BE2C (cell line): Measurements from ENCODE around the gene FBRSL1.

Source experiments
- DNase-seq: peaks from one replicate; pipeline ENCODE4 v3.0.0-alpha.2; 2020
- H3K27me3 ChIP-seq: fragments of 250-450 bp; sonication (Bioruptor Pico); 2 replicates; pipeline ENCODE4 v1.5.1; 2020; ENCODE audit warnings: mild to moderate bottlenecking
- H3K36me3 ChIP-seq: fragments of 250-450 bp; sonication (Bioruptor Pico); 2 replicates; pipeline ENCODE4 v1.5.1; 2020; ENCODE audit warnings: mild to moderate bottlenecking
- H3K4me1 ChIP-seq: fragments of 250-450 bp; sonication (Bioruptor Pico); 2 replicates; pipeline ENCODE4 v1.5.1; 2020
- H3K4me3 ChIP-seq: 2 replicates; pipeline ENCODE4 v1.5.1; 2011; ENCODE audit warnings: low read depth, low read length
- H3K9me3 ChIP-seq: fragments of 250-450 bp; sonication (Bioruptor Pico); 2 replicates; pipeline ENCODE4 v1.5.1; 2020
- CTCF ChIP-seq: IDR thresholded peaks from 2 replicates; pipeline ENCODE4 v1.5.1; 2012; ENCODE audit warnings: mild to moderate bottlenecking, low read depth, low read length

Gene FBRSL1

GRCh38 chr12:132517013-132517739, 27.2 kb downstream of the FBRSL1 start:
- Histone ChIP-seq H3K4me3 (no peak overlapping the region), H3K36me3 (no peaks in the 10 kb centered on the region), H3K27me3 (no peaks in the 10 kb centered on the region), H3K9me3 (no peaks in the 10 kb centered on the region), H3K4me1 (no peaks in the 10 kb centered on the region)
- no peak for DNase-seq
- TF ChIP-seq CTCF = no peak

GRCh38 chr12:132517740-132518100, 27.8 kb downstream of the FBRSL1 start:
- DNase-seq = no peak
- Histone ChIP-seq H3K4me1 (no peaks in the 10 kb centered on the region), H3K27me3 (no peaks in the 10 kb centered on the region), H3K9me3 (no peaks in the 10 kb centered on the region), H3K36me3 (no peaks in the 10 kb centered on the region), H3K4me3 (no peak overlapping the region)
- no peak for TF ChIP-seq CTCF

- no peak for TF ChIP-seq CTCF
- Histone ChIP-seq H3K4me1 (no peaks in the 10 kb centered on the region), H3K36me3 (no peaks in the 10 kb centered on the region), H3K27me3 (no peaks in the 10 kb centered on the region), H3K4me3 (no peak overlapping the region), H3K9me3 (no peaks in the 10 kb centered on the region)
- no peak for DNase-seq
Observed at GRCh38 chr12:132518354-132518992, 28.5 kb downstream of the FBRSL1 start.

- no peaks in the 10 kb centered on the region for H3K9me3 ChIP-seq
- H3K27me3 ChIP-seq = no peaks in the 10 kb centered on the region
- no peak for TF ChIP-seq CTCF
- DNase-seq = peak; percentile 67
- no peak overlapping the region for H3K4me3 ChIP-seq
- no peaks in the 10 kb centered on the region for H3K4me1 ChIP-seq
- H3K36me3 ChIP-seq = no peaks in the 10 kb centered on the region
Observed at GRCh38 chr12:132520421-132521199, 30.7 kb downstream of the FBRSL1 start.

GRCh38 chr12:132521200-132521580, 31.2 kb downstream of the FBRSL1 start:
- H3K4me1 ChIP-seq = no peaks in the 10 kb centered on the region
- no peak for DNase-seq
- no peaks in the 10 kb centered on the region for H3K36me3 ChIP-seq
- no peaks in the 10 kb centered on the region for H3K27me3 ChIP-seq
- no peak overlapping the region for H3K4me3 ChIP-seq
- H3K9me3 ChIP-seq = no peaks in the 10 kb centered on the region
- TF ChIP-seq CTCF = no peak

- no peaks in the 10 kb centered on the region for H3K27me3 ChIP-seq
- no peak overlapping the region for H3K4me3 ChIP-seq
- no peaks in the 10 kb centered on the region for H3K4me1 ChIP-seq
- no peak for DNase-seq
- TF ChIP-seq CTCF = no peak
- H3K9me3 ChIP-seq = no peaks in the 10 kb centered on the region
- H3K36me3 ChIP-seq = no peaks in the 10 kb centered on the region
Observed at GRCh38 chr12:132521712-132522292, 31.9 kb downstream of the FBRSL1 start.
